H9 (cell line): ENCODE results near the gene COTL1. TPM values are rescaled to one million over a fixed set of nuclear protein-coding genes. Genes with fewer than 3 reads are reported as not detected.

Source experiments
- DNase-seq: peaks from one replicate; pipeline ENCODE4 v3.0.0-alpha.2; 2017
- H2AFZ ChIP-seq: one replicate; pipeline ENCODE4 v1.6.1; 2013; ENCODE audit warnings: mild to moderate bottlenecking, low read length, control low read depth, moderate library complexity
- H2AK5ac ChIP-seq: 2 replicates; pipeline ENCODE4 v1.6.1; 2013; ENCODE audit warnings: low read length, control low read depth, mixed read lengths; ENCODE audit not compliant: insufficient read length
- H2BK120ac ChIP-seq: one replicate; pipeline ENCODE4 v1.6.1; 2013; ENCODE audit warnings: low read depth, mild to moderate bottlenecking, low read length, control low read depth, inconsistent platforms; ENCODE audit not compliant: poor library complexity, severe bottlenecking
- H2BK12ac ChIP-seq: 2 replicates; pipeline ENCODE4 v1.6.1; 2013; ENCODE audit warnings: low read length, control low read depth, mixed read lengths, low read depth; ENCODE audit not compliant: insufficient read length
- H2BK15ac ChIP-seq: 2 replicates; pipeline ENCODE4 v1.6.1; 2013; ENCODE audit warnings: low read depth, low read length, control low read depth
- H2BK20ac ChIP-seq: one replicate; pipeline ENCODE4 v1.6.1; 2013; ENCODE audit warnings: low read depth, mild to moderate bottlenecking, low read length, control low read depth, inconsistent platforms; ENCODE audit not compliant: poor library complexity, severe bottlenecking
- H2BK5ac ChIP-seq: 2 replicates; pipeline ENCODE4 v1.6.1; 2013; ENCODE audit warnings: low read length, control low read depth, mixed read lengths; ENCODE audit not compliant: insufficient read length
- H3K14ac ChIP-seq: 2 replicates; pipeline ENCODE4 v1.6.1; 2013; ENCODE audit warnings: low read length, control low read depth; ENCODE audit not compliant: insufficient read depth
- H3K18ac ChIP-seq: 2 replicates; pipeline ENCODE4 v1.6.1; 2013; ENCODE audit warnings: low read depth, mild to moderate bottlenecking, mixed read lengths, low read length, control low read depth; ENCODE audit not compliant: insufficient read length
- H3K23ac ChIP-seq: 2 replicates; pipeline ENCODE4 v1.6.1; 2013; ENCODE audit warnings: low read length, control low read depth, mixed read lengths, low read depth; ENCODE audit not compliant: insufficient read length
- H3K23me2 ChIP-seq: 2 replicates; pipeline ENCODE4 v1.6.1; 2013; ENCODE audit warnings: low read depth, mild to moderate bottlenecking, mixed read lengths, low read length, control low read depth; ENCODE audit not compliant: insufficient read length, poor library complexity, severe bottlenecking
- H3K27ac ChIP-seq: 2 replicates; pipeline ENCODE4 v1.5.1; 2013; ENCODE audit warnings: low read length, control low read depth, mixed read lengths, low read depth; ENCODE audit not compliant: insufficient read length
- H3K27me3 ChIP-seq: 2 replicates; pipeline ENCODE4 v1.6.1; 2013; ENCODE audit warnings: low read length, control low read depth, inconsistent platforms; ENCODE audit not compliant: insufficient read depth
- H3K4ac ChIP-seq: 2 replicates; pipeline ENCODE4 v1.6.1; 2013; ENCODE audit warnings: low read depth, mild to moderate bottlenecking, control low read depth, inconsistent platforms, low read length, moderate library complexity
- H3K4me1 ChIP-seq: 2 replicates; pipeline ENCODE4 v1.6.1; 2013; ENCODE audit warnings: low read length, control low read depth, inconsistent platforms; ENCODE audit not compliant: insufficient read depth
- H3K4me2 ChIP-seq: 2 replicates; pipeline ENCODE4 v1.6.1; 2013; ENCODE audit warnings: low read length, control low read depth, mixed read lengths; ENCODE audit not compliant: insufficient read length, insufficient read depth
- H3K56ac ChIP-seq: 2 replicates; pipeline ENCODE4 v1.6.1; 2013; ENCODE audit warnings: low read depth, mild to moderate bottlenecking, mixed read lengths, low read length, control low read depth; ENCODE audit not compliant: insufficient read length
- H3K79me1 ChIP-seq: 2 replicates; pipeline ENCODE4 v1.6.1; 2013; ENCODE audit warnings: low read depth, mild to moderate bottlenecking, moderate library complexity, low read length, control low read depth, inconsistent platforms; ENCODE audit not compliant: insufficient read depth, poor library complexity, severe bottlenecking
- H3K79me2 ChIP-seq: 2 replicates; pipeline ENCODE4 v1.6.1; 2013; ENCODE audit warnings: low read length, control low read depth, inconsistent platforms; ENCODE audit not compliant: insufficient read depth
- H3K9ac ChIP-seq: 2 replicates; pipeline ENCODE4 v1.6.1; 2013; ENCODE audit warnings: low read length, control low read depth, mixed read lengths; ENCODE audit not compliant: insufficient read length; ENCODE audit errors: extremely low read depth
- H3K9me3 ChIP-seq: one replicate; pipeline ENCODE4 v1.6.1; 2013; ENCODE audit warnings: low read depth, low read length, inconsistent platforms; ENCODE audit not compliant: control insufficient read depth
- H3T11ph ChIP-seq: one replicate; pipeline ENCODE4 v1.6.1; 2013; ENCODE audit warnings: mild to moderate bottlenecking, low read length, control low read depth, inconsistent platforms
- H4K20me1 ChIP-seq: one replicate; pipeline ENCODE4 v1.6.1; 2013; ENCODE audit not compliant: control insufficient read depth, insufficient read length, insufficient read depth
- H4K5ac ChIP-seq: 2 replicates; pipeline ENCODE4 v1.6.1; 2013; ENCODE audit warnings: low read depth, mild to moderate bottlenecking, mixed read lengths, low read length, control low read depth; ENCODE audit not compliant: insufficient read length
- H4K8ac ChIP-seq: replicated peaks from 2 replicates; pipeline ENCODE4 v1.6.1; 2013; ENCODE audit warnings: low read length, control low read depth, mixed read lengths, low read depth; ENCODE audit not compliant: insufficient read length
- H4K91ac ChIP-seq: 2 replicates; pipeline ENCODE4 v1.6.1; 2013; ENCODE audit warnings: low read depth, mild to moderate bottlenecking, moderate library complexity, mixed read lengths, low read length, control low read depth; ENCODE audit not compliant: insufficient read length
- H3K27ac Mint-ChIP-seq, 3 experiments: 2 replicates in 2 of 3; 3 replicates in 1 of 3; pipeline ENCODE4 v1.8.0; 2020 to 2021; ENCODE audit warnings: mixed read lengths in 3 of 3, mild to moderate bottlenecking in 1 of 3, moderate library complexity in 1 of 3
- H3K27me3 Mint-ChIP-seq: 2 replicates; pipeline ENCODE4 v1.8.0; 2021; ENCODE audit warnings: low read depth, mild to moderate bottlenecking, moderate library complexity, mixed read lengths
- H3K36me3 Mint-ChIP-seq, 3 experiments: 2 replicates in 2 of 3; 3 replicates in 1 of 3; pipeline ENCODE4 v1.8.0; 2020 to 2021; ENCODE audit warnings: low read depth in 3 of 3, mixed read lengths in 3 of 3; ENCODE audit not compliant: insufficient read depth in 1 of 3
- H3K4me1 Mint-ChIP-seq, 2 experiments: 2 replicates each; pipeline ENCODE4 v1.8.0; 2020; ENCODE audit warnings: mixed read lengths in 2 of 2
- H3K4me3 Mint-ChIP-seq, 2 experiments: 2 replicates in 1 of 2; 3 replicates in 1 of 2; pipeline ENCODE4 v1.8.0; 2020 to 2021; ENCODE audit warnings: mild to moderate bottlenecking in 2 of 2, mixed read lengths in 2 of 2, moderate library complexity in 1 of 2
- H3K9me3 Mint-ChIP-seq, 2 experiments: 2 replicates in 1 of 2; 3 replicates in 1 of 2; pipeline ENCODE4 v1.8.0; 2020; ENCODE audit warnings: mild to moderate bottlenecking in 2 of 2, mixed read lengths in 2 of 2, moderate library complexity in 1 of 2
- CTCF ChIP-seq: fragments of 200-600 bp; sonication (generic); conservative IDR thresholded peaks from 3 replicates; pipeline ENCODE4 v1.8.0; 2021; ENCODE audit warnings: antibody characterized with exemption, mild to moderate bottlenecking
- WGBS: extraction: QIAGEN DNeasy Blood & Tissue Kit; methylation state at CpG from one replicate; pipeline ENCODE4 v1.1.7; 2013; ENCODE audit warnings: missing lambda C conversion rate, low lambda C conversion rate, mixed read lengths; ENCODE audit not compliant: insufficient read length; ENCODE audit errors: extremely low coverage; 5-methylcytosine and 5-hydroxymethylcytosine counted together
- total RNA-seq: library from RNA; stranded (reverse); gene quantifications from 2 replicates; pipeline ENCODE4 v1.2.1, GENCODE V29; 2021

Gene COTL1
- total RNA-seq, 1 experiment from 2014 or later, result 81.4 TPM

DNA sequence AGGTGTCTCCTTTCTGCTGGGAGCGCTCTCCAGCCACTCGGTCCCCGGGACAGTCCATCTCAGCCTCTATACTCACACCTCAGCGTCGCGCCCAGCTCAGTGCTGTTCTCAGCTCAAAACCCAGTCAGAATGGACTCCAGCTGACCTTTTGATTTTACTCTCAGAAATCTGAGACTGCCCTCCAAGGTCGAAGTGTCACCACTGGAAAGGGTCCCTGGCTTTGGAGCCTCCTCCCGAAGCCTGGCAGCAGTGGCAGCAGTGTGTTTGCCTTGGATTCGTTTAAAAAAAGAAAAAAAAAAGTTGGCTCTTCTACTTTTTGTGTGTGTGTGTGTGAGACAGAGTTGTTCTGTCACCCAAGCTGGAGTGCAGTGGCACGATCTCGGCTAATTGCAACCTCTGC lies 40.8 kb upstream of the COTL1 start:
- Histone ChIP-seq H3K9me3 (no peaks in the 10 kb centered on the region), H3K27ac (no peak overlapping the region), H3K4ac (no peak overlapping the region), H3K56ac (no peak overlapping the region), H3K14ac (no peak overlapping the region), H4K91ac (no peak overlapping the region), H3K9ac (no peak overlapping the region), H4K8ac (no peak overlapping the region), H2AFZ (no peak overlapping the region), H3K79me2 (no peaks in the 10 kb centered on the region), H2BK12ac (no peak overlapping the region), H2AK5ac (no peak overlapping the region), H3K27me3 (no peaks in the 10 kb centered on the region), H3K4me2 (no peak overlapping the region), H3K23ac (no peak overlapping the region), H2BK15ac (no peak overlapping the region), H3K18ac (no peak overlapping the region), H3T11ph (no peak overlapping the region), H3K23me2 (no peaks in the 10 kb centered on the region), H2BK5ac (no peak overlapping the region), H3K79me1 (no peaks in the 10 kb centered on the region), H2BK20ac (no peak overlapping the region), H3K4me1 (no peaks in the 10 kb centered on the region), H4K20me1 (peaks cover 2% of the 10 kb centered on the region), H4K5ac (no peak overlapping the region), H2BK120ac (no peak overlapping the region)
- peaks cover 25 to 65% (median 60%) of the 10 kb centered on the region in 3 experiments for H3K36me3 Mint-ChIP-seq
- H3K4me1 Mint-ChIP-seq, result peaks cover 6% of the 10 kb centered on the region in 2 experiments
- WGBS, result no CpG with 5 or more reads among the region's 11 CpGs
- no peak overlapping the region for H3K4me3 Mint-ChIP-seq
- H3K27ac Mint-ChIP-seq, result 0 out of 7 replicates have a peak overlapping the region, but pooled peaks of 1 of the 3 experiments have one; percentile 59
- DNase-seq, result no peak
- no peak for TF ChIP-seq CTCF
- no peaks in the 10 kb centered on the region for H3K27me3 Mint-ChIP-seq
- no peaks in the 10 kb centered on the region for H3K9me3 Mint-ChIP-seq
